Keratinocyte (primary cell): ENCODE measurements around the gene EIF5AL1. TPM values are rescaled to one million over a fixed set of nuclear protein-coding genes. Genes with fewer than 3 reads are reported as not detected.
"Not testable (repeated sequence)": the region's sequence is repeated elsewhere in the genome, so short reads cannot be mapped to it uniquely, and the experiment has no call there.

Experiments
- DNase-seq: peaks from one replicate; pipeline ENCODE4 v3.0.0-alpha.2; 2011; ENCODE audit warnings: low read depth, missing footprints, low spot score
- FAIRE-seq: peaks from 2 replicates; lab custom pipeline; 2011; peaks lifted over from hg19 to GRCh38; lab: Jason Lieb, UNC
- H2AFZ ChIP-seq: 2 replicates; pipeline ENCODE4 v1.6.0; 2012; ENCODE audit warnings: low read length, control low read depth, inconsistent platforms; ENCODE audit not compliant: control insufficient read depth
- H3K27ac ChIP-seq: 2 replicates; pipeline ENCODE4 v1.5.1; 2011; ENCODE audit warnings: low read length; ENCODE audit not compliant: control insufficient read depth, insufficient read depth
- H3K27me3 ChIP-seq: 3 replicates; pipeline ENCODE4 v1.6.0; 2011; ENCODE audit warnings: low read length; ENCODE audit not compliant: control insufficient read depth, insufficient read depth; ENCODE audit errors: extremely low read depth
- H3K36me3 ChIP-seq, 2 experiments: 2 replicates in 1 of 2; 3 replicates in 1 of 2; pipeline ENCODE4 v1.5.1; 2011; ENCODE audit warnings: low read length in 2 of 2, mild to moderate bottlenecking in 1 of 2; ENCODE audit not compliant: control insufficient read depth in 2 of 2, insufficient read depth in 2 of 2; ENCODE audit errors: extremely low read depth in 1 of 2
- H3K4me1 ChIP-seq: 3 replicates; pipeline ENCODE4 v1.5.1; 2011; ENCODE audit warnings: low read length; ENCODE audit not compliant: control insufficient read depth, insufficient read depth; ENCODE audit errors: extremely low read depth
- H3K4me2 ChIP-seq: 3 replicates; pipeline ENCODE4 v1.6.0; 2011; ENCODE audit warnings: low read depth, low read length; ENCODE audit not compliant: control insufficient read depth, insufficient read depth; ENCODE audit errors: extremely low read depth
- H3K4me3 ChIP-seq, 3 experiments: fragments of 200-600 bp in 1 of 3; sonication (generic) in 1 of 3; 2 replicates in 2 of 3; 3 replicates in 1 of 3; pipeline ENCODE4 v1.5.1; 2011 to 2016; ENCODE audit warnings: low read length in 3 of 3, mild to moderate bottlenecking in 3 of 3, control low read depth in 2 of 3, inconsistent platforms in 1 of 3, low read depth in 1 of 3, mixed read lengths in 1 of 3, mixed run types in 1 of 3, moderate library complexity in 1 of 3; ENCODE audit not compliant: control insufficient read depth in 2 of 3, insufficient read depth in 2 of 3; ENCODE audit errors: extremely low read depth in 1 of 3
- H3K79me2 ChIP-seq: 2 replicates; pipeline ENCODE4 v1.6.0; 2012; ENCODE audit warnings: low read length; ENCODE audit not compliant: control insufficient read depth, insufficient read depth
- H3K9ac ChIP-seq: 3 replicates; pipeline ENCODE4 v1.6.0; 2011; ENCODE audit warnings: low read length; ENCODE audit not compliant: control insufficient read depth, insufficient read depth; ENCODE audit errors: extremely low read depth
- H3K9me1 ChIP-seq: 3 replicates; pipeline ENCODE4 v1.6.0; 2011; ENCODE audit warnings: low read length; ENCODE audit not compliant: control insufficient read depth, insufficient read depth; ENCODE audit errors: extremely low read depth
- H3K9me3 ChIP-seq: 2 replicates; pipeline ENCODE4 v1.5.1; 2012; ENCODE audit warnings: low read depth, low read length; ENCODE audit not compliant: control insufficient read depth
- H4K20me1 ChIP-seq: 3 replicates; pipeline ENCODE4 v1.6.0; 2011; ENCODE audit warnings: low read length; ENCODE audit not compliant: control insufficient read depth, insufficient read depth; ENCODE audit errors: extremely low read depth
- dilution Hi-C: fragments of 300-500 bp; cut with MboI; formaldehyde crosslinking; loops from one replicate; pipeline ENCODE4 v1.7.0; 2020; ENCODE audit warnings: low sequenced_read_pairs; ENCODE audit not compliant: extremely low pct_ligation_motif_present
- polyA plus RNA-seq, 5 experiments: library from polyadenylated mRNA; depleted of rRNA in 3 of 5; stranded (reverse) in 3 of 5; stranded (forward) in 1 of 5; unstranded in 1 of 5; fragments of >200 nt; gene quantifications; 1 replicate in 1 of 5; 2 replicates in 3 of 5; 3 replicates in 1 of 5; pipeline versions ENCODE4 v1.2.1 to v1.2.3, GENCODE V29; 2011 to 2012; ENCODE audit warnings: missing spikeins in 2 of 5, low read depth in 1 of 5, low replicate concordance in 1 of 5

EIF5AL1 gene
- polyA plus RNA-seq, 1 donor (not counting 4 experiments of a cell fraction or from before 2014, with no cell fraction given), result 1.2 TPM

DNA sequence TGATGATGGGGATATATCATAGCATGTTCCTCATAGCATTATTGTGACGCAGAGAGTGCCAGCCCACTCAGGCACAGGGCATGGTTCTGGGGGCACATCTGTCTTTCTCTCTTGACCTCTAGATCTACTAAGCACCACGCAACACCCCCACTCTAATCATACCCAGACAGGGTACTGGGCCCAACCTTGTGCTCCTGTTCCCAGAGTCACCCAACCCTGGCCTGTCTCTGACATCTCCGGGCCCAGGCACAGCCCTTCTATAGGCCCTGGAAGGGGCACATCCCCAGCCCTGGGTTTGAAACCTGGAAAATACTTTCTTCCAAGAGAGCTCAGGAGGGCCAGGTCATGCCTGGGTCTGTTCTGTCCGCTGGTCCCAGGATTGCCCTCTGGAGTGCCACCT, 10.1 kb downstream of the EIF5AL1 start:
- H3K9me3 ChIP-seq, H2AFZ ChIP-seq, H3K4me1 ChIP-seq, H3K27ac ChIP-seq, H3K4me2 ChIP-seq, DNase-seq, H3K36me3 ChIP-seq, H3K79me2 ChIP-seq, H3K9ac ChIP-seq, FAIRE-seq, H3K4me3 ChIP-seq, H3K27me3 ChIP-seq, H3K9me1 ChIP-seq, dilution Hi-C loops, H4K20me1 ChIP-seq: not testable (repeated sequence)

DNA sequence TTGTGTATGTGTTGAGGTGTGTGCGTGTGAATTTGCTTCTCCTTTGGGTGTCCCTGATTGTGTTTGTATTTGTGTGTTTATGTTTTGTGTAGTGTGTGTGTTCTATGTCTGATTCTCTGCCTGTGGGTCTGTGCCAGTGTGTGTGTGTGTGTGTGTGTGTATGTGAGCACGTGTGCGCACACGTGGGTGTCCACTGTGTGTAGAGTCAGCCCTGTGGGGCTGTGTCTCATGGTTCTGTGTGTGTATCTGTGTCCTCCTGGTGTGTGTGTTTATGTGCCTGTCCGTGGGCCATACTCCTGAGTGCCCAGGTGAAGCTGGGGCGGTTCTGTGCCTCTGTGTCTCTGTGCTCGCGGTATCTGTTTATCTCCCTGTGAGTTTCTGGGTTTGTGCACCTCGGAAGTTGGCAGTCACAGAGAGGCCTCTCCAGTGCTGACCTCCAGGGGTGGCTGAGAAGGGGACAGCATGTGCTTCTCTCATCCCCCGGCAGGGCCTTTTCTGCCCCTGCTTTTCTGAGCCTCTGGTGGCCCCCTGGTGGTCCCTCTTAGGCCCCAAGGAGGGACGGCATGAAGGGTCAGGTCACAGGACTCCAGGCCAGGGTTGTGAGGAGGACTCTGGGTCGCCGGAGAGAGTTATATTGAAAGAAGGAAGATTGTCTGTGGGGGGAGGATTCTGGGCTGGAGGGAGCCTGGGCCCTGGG, 11.0 kb downstream of the EIF5AL1 start:
- H2AFZ ChIP-seq, FAIRE-seq, H3K4me3 ChIP-seq, dilution Hi-C loops, H3K27ac ChIP-seq, H3K79me2 ChIP-seq, DNase-seq, H3K36me3 ChIP-seq, H3K4me2 ChIP-seq, H3K27me3 ChIP-seq, H3K9me1 ChIP-seq, H3K4me1 ChIP-seq, H3K9ac ChIP-seq, H3K9me3 ChIP-seq, H4K20me1 ChIP-seq: not testable (repeated sequence)

DNA sequence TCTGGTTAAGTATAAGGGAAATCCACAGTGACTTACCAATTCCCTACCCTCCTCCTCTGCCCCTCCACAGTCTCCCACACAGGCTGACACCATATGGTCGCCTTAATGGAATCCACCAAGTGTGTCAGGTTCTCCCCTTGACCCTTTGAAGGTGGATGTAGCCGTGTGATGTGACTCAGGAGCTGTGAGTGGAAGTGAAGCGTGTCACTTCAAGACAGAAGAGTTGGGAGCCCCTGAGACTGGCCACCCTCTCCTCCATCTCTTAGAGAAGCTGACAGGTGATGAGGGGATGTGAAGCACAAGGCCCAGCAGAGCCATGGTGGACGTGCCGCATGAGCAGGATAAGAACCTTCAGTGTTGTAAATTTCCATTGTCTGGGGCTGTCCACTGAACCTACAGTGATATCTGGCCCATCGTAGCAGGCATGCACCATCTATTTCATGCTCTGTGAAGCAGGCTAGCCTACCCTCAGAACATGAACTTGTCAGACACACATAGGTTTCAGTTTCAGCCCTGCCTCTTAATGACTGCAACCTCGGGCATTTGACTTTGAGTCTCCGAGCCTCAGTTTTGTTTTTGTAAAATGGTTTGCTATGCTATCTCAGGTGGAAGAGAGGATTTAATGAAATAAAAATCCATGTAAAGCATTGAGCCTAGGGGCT, 12.8 kb downstream of the EIF5AL1 start:
- dilution Hi-C loops, FAIRE-seq: not testable (repeated sequence)

DNA sequence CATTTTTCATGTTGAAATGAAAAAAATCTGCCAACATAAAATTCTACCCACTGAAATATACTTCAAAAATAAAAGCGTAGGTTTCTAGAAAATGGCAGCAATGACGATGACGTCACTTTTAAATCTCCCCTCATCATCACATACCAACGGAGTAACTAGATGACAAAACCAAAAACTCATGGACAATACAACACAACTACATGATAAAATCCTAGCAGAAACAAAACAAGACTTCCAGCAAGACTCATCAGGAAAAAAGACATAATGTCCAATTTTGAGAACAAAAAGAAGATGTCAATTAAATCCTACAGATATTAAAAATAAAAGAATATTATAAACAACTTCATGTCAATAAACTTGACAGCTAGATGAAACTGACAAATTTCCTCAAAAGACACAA, 15.9 kb downstream of the EIF5AL1 start:
- H3K4me1 ChIP-seq, FAIRE-seq, dilution Hi-C loops, H2AFZ ChIP-seq, H3K9me3 ChIP-seq, H3K9me1 ChIP-seq, H4K20me1 ChIP-seq, H3K9ac ChIP-seq, H3K36me3 ChIP-seq, H3K4me3 ChIP-seq, H3K4me2 ChIP-seq, H3K27me3 ChIP-seq, H3K79me2 ChIP-seq, H3K27ac ChIP-seq, DNase-seq: not testable (repeated sequence)

More for the DNA sequence above, 12.8 kb downstream of the EIF5AL1 start:
- DNase-seq, H3K36me3 ChIP-seq, H3K9ac ChIP-seq, H3K4me3 ChIP-seq, H3K27me3 ChIP-seq, H3K9me1 ChIP-seq, H3K27ac ChIP-seq, H3K79me2 ChIP-seq, H2AFZ ChIP-seq, H3K4me2 ChIP-seq, H4K20me1 ChIP-seq, H3K4me1 ChIP-seq, H3K9me3 ChIP-seq: not testable (repeated sequence)
